ENCODE results near the gene LGI2. TPM values are rescaled to one million over a fixed set of nuclear protein-coding genes. Genes with fewer than 3 reads are reported as not detected.

LGI2 gene
- total and polyA plus RNA-seq, 4 donors: 0.18 to 1.8 (median 0.88) TPM

- ATAC-seq (ENCODE audit: insufficient read depth, low FRiP score) (peak; percentile 75), DNase-seq (peak in 2 of 3 donors; percentile 54 to 72)
- no peak overlapping the region for H3K4me3 ChIP-seq
- H3K9ac ChIP-seq (ENCODE audit: insufficient read depth in 1 of 2, low read length in 2 of 2): no peak overlapping the region
- H3K27ac ChIP-seq (ENCODE audit: low read depth in 1 of 2, low read length in 1 of 2): peak overlapping the region; percentile 51 to 66
- no peaks in the 10 kb centered on the region for H3K27me3 ChIP-seq (ENCODE audit: control insufficient read depth in 3 of 3, insufficient read depth in 3 of 3, low read length in 2 of 3)
- peaks cover 0 to 5% (median 3%) of the 10 kb centered on the region in 5 donors for H3K4me1 ChIP-seq (ENCODE audit: control insufficient read depth in 5 of 5, insufficient read depth in 5 of 5, low read length in 5 of 5)
- 22 to 43% methylated on average over 7 of the region's 7 CpGs for WGBS, 2 donors
- H3K36me3 ChIP-seq (ENCODE audit: control insufficient read depth in 4 of 4, insufficient read depth in 4 of 4, low read length in 4 of 4): no peaks in the 10 kb centered on the region
- TF ChIP-seq, protein P1, sequence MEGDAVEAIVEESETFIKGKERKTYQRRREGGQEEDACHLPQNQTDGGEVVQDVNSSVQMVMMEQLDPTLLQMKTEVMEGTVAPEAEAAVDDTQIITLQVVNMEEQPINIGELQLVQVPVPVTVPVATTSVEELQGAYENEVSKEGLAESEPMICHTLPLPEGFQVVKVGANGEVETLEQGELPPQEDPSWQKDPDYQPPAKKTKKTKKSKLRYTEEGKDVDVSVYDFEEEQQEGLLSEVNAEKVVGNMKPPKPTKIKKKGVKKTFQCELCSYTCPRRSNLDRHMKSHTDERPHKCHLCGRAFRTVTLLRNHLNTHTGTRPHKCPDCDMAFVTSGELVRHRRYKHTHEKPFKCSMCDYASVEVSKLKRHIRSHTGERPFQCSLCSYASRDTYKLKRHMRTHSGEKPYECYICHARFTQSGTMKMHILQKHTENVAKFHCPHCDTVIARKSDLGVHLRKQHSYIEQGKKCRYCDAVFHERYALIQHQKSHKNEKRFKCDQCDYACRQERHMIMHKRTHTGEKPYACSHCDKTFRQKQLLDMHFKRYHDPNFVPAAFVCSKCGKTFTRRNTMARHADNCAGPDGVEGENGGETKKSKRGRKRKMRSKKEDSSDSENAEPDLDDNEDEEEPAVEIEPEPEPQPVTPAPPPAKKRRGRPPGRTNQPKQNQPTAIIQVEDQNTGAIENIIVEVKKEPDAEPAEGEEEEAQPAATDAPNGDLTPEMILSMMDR (IDR thresholded peaks at IDR 0.05; ENCODE audit: control extremely low read depth, extremely low read depth): no peak
- H3K9me3 ChIP-seq (ENCODE audit: control insufficient read depth in 4 of 4, insufficient read depth in 3 of 4, low read length in 3 of 4): peaks cover 0 to 3% (median 0%) of the 10 kb centered on the region in 4 donors
Measured at GRCh38 chr4:24979554-24979953, 51.2 kb downstream of the LGI2 start.

- Histone ChIP-seq H3K9me3 (ENCODE audit: control insufficient read depth in 4 of 4, insufficient read depth in 3 of 4, low read length in 3 of 4) (peaks cover 0 to 3% (median 0%) of the 10 kb centered on the region in 4 donors), H3K4me3 (no peak overlapping the region), H3K4me1 (ENCODE audit: control insufficient read depth in 5 of 5, insufficient read depth in 5 of 5, low read length in 5 of 5) (peaks cover 0 to 9% (median 0%) of the 10 kb centered on the region in 5 donors), H3K27me3 (ENCODE audit: control insufficient read depth in 3 of 3, insufficient read depth in 3 of 3, low read length in 2 of 3) (no peaks in the 10 kb centered on the region), H3K27ac (ENCODE audit: low read depth in 1 of 2, low read length in 1 of 2) (peak overlapping the region; percentile 66 to 85), H3K36me3 (ENCODE audit: control insufficient read depth in 4 of 4, insufficient read depth in 4 of 4, low read length in 4 of 4) (no peaks in the 10 kb centered on the region), H3K9ac (ENCODE audit: insufficient read depth in 1 of 2, low read length in 2 of 2) (no peak overlapping the region)
- TF ChIP-seq, protein P1 (IDR thresholded peaks at IDR 0.05; ENCODE audit: control extremely low read depth, extremely low read depth): no peak
- peak in 1 of 3 donors; percentile 24 for DNase-seq
- no peak for ATAC-seq (ENCODE audit: insufficient read depth, low FRiP score)
- WGBS, 2 donors: 48 to 70% methylated on average over 9 of the region's 9 CpGs
Measured at GRCh38 chr4:24978291-24979075, 52.3 kb downstream of the LGI2 start.

DNA sequence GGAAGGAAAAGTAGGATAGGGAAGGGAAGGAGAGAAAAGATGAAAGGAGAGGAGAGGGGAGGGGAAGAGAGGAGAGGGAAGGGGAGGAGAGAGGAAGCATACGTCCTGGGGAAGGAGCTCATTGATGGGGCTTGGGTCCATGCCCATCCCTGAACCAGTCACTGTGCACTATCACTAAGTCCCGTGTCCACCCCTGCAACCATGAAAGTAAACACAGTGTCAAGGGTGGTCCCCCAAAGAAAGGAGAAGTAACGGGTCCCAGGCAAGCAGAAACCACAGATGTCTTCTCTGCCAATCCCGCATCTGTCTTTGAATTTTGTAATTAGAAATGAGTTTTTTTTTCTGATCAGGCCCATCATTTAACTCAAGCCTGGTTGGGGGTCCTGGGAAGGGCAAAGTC, 55.2 kb downstream of the LGI2 start:
- no peak overlapping the region for H3K4me3 ChIP-seq
- 21 to 54% methylated on average over 4 of the region's 4 CpGs for WGBS, 2 donors
- peaks cover 0 to 12% (median 0%) of the 10 kb centered on the region in 5 donors for H3K4me1 ChIP-seq (ENCODE audit: control insufficient read depth in 5 of 5, insufficient read depth in 5 of 5, low read length in 5 of 5)
- H3K9ac ChIP-seq (ENCODE audit: insufficient read depth in 1 of 2, low read length in 2 of 2): no peak overlapping the region
- H3K36me3 ChIP-seq (ENCODE audit: control insufficient read depth in 4 of 4, insufficient read depth in 4 of 4, low read length in 4 of 4): no peaks in the 10 kb centered on the region
- H3K27ac ChIP-seq (ENCODE audit: low read depth in 1 of 2, low read length in 1 of 2): no peak overlapping the region
- TF ChIP-seq, protein P1 (IDR thresholded peaks at IDR 0.05; ENCODE audit: control extremely low read depth, extremely low read depth): no peak
- H3K27me3 ChIP-seq (ENCODE audit: control insufficient read depth in 3 of 3, insufficient read depth in 3 of 3, low read length in 2 of 3): no peaks in the 10 kb centered on the region
- ATAC-seq (ENCODE audit: insufficient read depth, low FRiP score) (no peak), DNase-seq (no peak)
- H3K9me3 ChIP-seq (ENCODE audit: control insufficient read depth in 4 of 4, insufficient read depth in 3 of 4, low read length in 3 of 4): peaks cover 0 to 3% (median 0%) of the 10 kb centered on the region in 4 donors
